Naive thymus-derived CD4-positive, alpha-beta T cell (primary cell): ENCODE data around the gene NSG2. TPM values are rescaled to one million over a fixed set of nuclear protein-coding genes. Genes with fewer than 3 reads are reported as not detected.
"Not testable (repeated sequence)": the region's sequence is repeated elsewhere in the genome, so short reads cannot be mapped to it uniquely, and the experiment has no call there.

Experiments
- ATAC-seq: fragments of 150-1000 bp; cut with Tn5 transposase; 2 replicates; pipeline ENCODE4 v1.10.0; 2021; ENCODE audit warnings: mild to moderate bottlenecking, moderate library complexity
- CTCF ChIA-PET: fragments of 350-600 bp; sonication (Branson Sonifier 250); formaldehyde crosslinking; loops from one replicate; lab custom pipeline; 2021; ENCODE audit warnings: antibody characterized with exemption; lab: Charles Lee
- POLR2A ChIA-PET: fragments of 350-600 bp; sonication (Branson Sonifier 250); formaldehyde crosslinking; loops from one replicate; lab custom pipeline; 2021; ENCODE audit warnings: antibody characterized with exemption, inconsistent platforms; lab: Charles Lee
- DNase-seq, 9 donors: peaks; one replicate each; pipeline versions ENCODE4 v3.0.0 to v3.0.0-alpha.2; 2020 to 2022; ENCODE audit warnings: mixed read lengths in 1 of 9
- H3K27ac ChIP-seq: one replicate; pipeline ENCODE4 v1.7.0; 2013; ENCODE audit warnings: mild to moderate bottlenecking, low read depth, low read length, moderate library complexity
- H3K27me3 ChIP-seq, 2 donors: one replicate each; pipeline ENCODE4 v1.7.0; 2013; ENCODE audit warnings: low read length in 2 of 2, mild to moderate bottlenecking in 2 of 2, moderate library complexity in 2 of 2; ENCODE audit not compliant: control insufficient read depth in 2 of 2, insufficient read depth in 2 of 2
- H3K36me3 ChIP-seq, 3 experiments: 1 replicate in 2 of 3; 2 replicates in 1 of 3; pipeline ENCODE4 v1.7.0; 2013; ENCODE audit warnings: low read length in 3 of 3, mild to moderate bottlenecking in 3 of 3, moderate library complexity in 1 of 3; ENCODE audit not compliant: insufficient read depth in 3 of 3, control insufficient read depth in 2 of 3
- H3K4me1 ChIP-seq, 2 donors: one replicate each; pipeline ENCODE4 v1.7.0; 2013; ENCODE audit warnings: low read length in 2 of 2, mild to moderate bottlenecking in 2 of 2, moderate library complexity in 1 of 2; ENCODE audit not compliant: control insufficient read depth in 2 of 2, insufficient read depth in 2 of 2
- H3K4me3 ChIP-seq: 2 replicates; pipeline ENCODE4 v1.7.0; 2013; ENCODE audit warnings: mild to moderate bottlenecking, low read length
- H3K9me3 ChIP-seq, 3 experiments: 1 replicate in 2 of 3; 2 replicates in 1 of 3; pipeline ENCODE4 v1.7.0; 2013; ENCODE audit warnings: low read length in 3 of 3; ENCODE audit not compliant: control insufficient read depth in 2 of 3
- H3K27ac Mint-ChIP-seq, 9 donors: one replicate each; pipeline ENCODE4 v1.8.0; 2020 to 2022; ENCODE audit warnings: mixed read lengths in 9 of 9, mild to moderate bottlenecking in 8 of 9, moderate library complexity in 5 of 9, inconsistent platforms in 2 of 9
- H3K27me3 Mint-ChIP-seq, 5 donors: one replicate each; pipeline ENCODE4 v1.8.0; 2021 to 2022; ENCODE audit warnings: mixed read lengths in 5 of 5, mild to moderate bottlenecking in 1 of 5
- H3K36me3 Mint-ChIP-seq, 5 donors: one replicate each; pipeline ENCODE4 v1.8.0; 2020 to 2022; ENCODE audit warnings: mixed read lengths in 5 of 5, mild to moderate bottlenecking in 3 of 5, inconsistent platforms in 1 of 5
- H3K4me1 Mint-ChIP-seq, 7 donors: one replicate each; pipeline ENCODE4 v1.8.0; 2020 to 2022; ENCODE audit warnings: mixed read lengths in 7 of 7, mild to moderate bottlenecking in 3 of 7, inconsistent platforms in 1 of 7
- H3K4me3 Mint-ChIP-seq, 10 donors: one replicate each; pipeline ENCODE4 v1.8.0; 2020 to 2022; ENCODE audit warnings: mild to moderate bottlenecking in 10 of 10, mixed read lengths in 10 of 10, moderate library complexity in 6 of 10, inconsistent platforms in 2 of 10
- H3K9me3 Mint-ChIP-seq, 11 donors: one replicate each; pipeline ENCODE4 v1.8.0; 2020 to 2022; ENCODE audit warnings: mixed read lengths in 11 of 11, mild to moderate bottlenecking in 4 of 11, inconsistent platforms in 1 of 11, moderate library complexity in 1 of 11
- intact Hi-C, 2 donors: fragments of 100-400 bp; cut with micrococcal nuclease; formaldehyde crosslinking; loops; one replicate each; pipeline ENCODE4 v1.15.1; 2023
- polyA plus RNA-seq, 2 donors: library from polyadenylated mRNA; unstranded; fragments of 300-500 nt; fragmentation: Illumina TruSeq; gene quantifications; one replicate each; pipeline ENCODE4 v1.2.3, GENCODE V29; 2021
- total RNA-seq, 6 experiments: library from RNA in 5 of 6; stranded (reverse) in 5 of 6; gene quantifications; 1 replicate in 5 of 6; 2 replicates in 1 of 6; pipeline ENCODE4 v1.2.3 and lab custom pipeline; 2021 to 2026

NSG2 gene
- total and polyA plus RNA-seq, 7 experiments from 2014 or later, result not detected

- Mint-ChIP-seq H3K27ac (no peak overlapping the region), H3K36me3 (no peaks in the 10 kb centered on the region), H3K27me3 (peaks cover 0 to 7% (median 5%) of the 10 kb centered on the region in 5 donors), H3K4me3 (no peak overlapping the region), H3K9me3 (no peaks in the 10 kb centered on the region), H3K4me1 (no peaks in the 10 kb centered on the region)
- Histone ChIP-seq H3K4me3 (no peak overlapping the region), H3K4me1 (no peaks in the 10 kb centered on the region), H3K27me3 (no peaks in the 10 kb centered on the region), H3K36me3 (no peaks in the 10 kb centered on the region), H3K9me3 (no peaks in the 10 kb centered on the region), H3K27ac (no peak overlapping the region)
- ATAC-seq (no peak), DNase-seq (no peak)
- POLR2A ChIA-PET, result no interaction called here
- intact Hi-C loops, result no loop called here
- CTCF ChIA-PET, result no interaction called here
Measured at GRCh38 chr5:174097486-174098185, 52.1 kb downstream of the NSG2 start.

- intact Hi-C loops, result no loop called here
- DNase-seq, result no peak
- Mint-ChIP-seq H3K4me3 (no peak overlapping the region), H3K36me3 (no peaks in the 10 kb centered on the region), H3K27me3 (peaks cover 0 to 7% (median 5%) of the 10 kb centered on the region in 5 donors), H3K9me3 (no peaks in the 10 kb centered on the region), H3K4me1 (no peaks in the 10 kb centered on the region), H3K27ac (no peak overlapping the region)
- Histone ChIP-seq H3K9me3 (no peaks in the 10 kb centered on the region), H3K4me1 (no peaks in the 10 kb centered on the region), H3K4me3 (no peak overlapping the region), H3K27me3 (no peaks in the 10 kb centered on the region), H3K27ac (no peak overlapping the region), H3K36me3 (no peaks in the 10 kb centered on the region)
- ChIA-PET POLR2A (no interaction called here), CTCF (no interaction called here)
- ATAC-seq, result no peak
Measured at GRCh38 chr5:174098694-174099093, 53.2 kb downstream of the NSG2 start.

GRCh38 chr5:174100490-174100889 is 55.0 kb downstream of the NSG2 start:
- H3K9me3 Mint-ChIP-seq, result no peaks in the 10 kb centered on the region
- H3K36me3 Mint-ChIP-seq, result no peaks in the 10 kb centered on the region
- H3K4me1 Mint-ChIP-seq, result no peaks in the 10 kb centered on the region
- no peaks in the 10 kb centered on the region for H3K36me3 ChIP-seq
- no peaks in the 10 kb centered on the region for H3K9me3 ChIP-seq
- intact Hi-C loops, result no loop called here
- ChIA-PET CTCF (no interaction called here), POLR2A (no interaction called here)
- H3K4me3 Mint-ChIP-seq, result no peak overlapping the region
- DNase-seq (no peak), ATAC-seq (no peak)
- no peak overlapping the region for H3K27ac ChIP-seq
- no peaks in the 10 kb centered on the region for H3K4me1 ChIP-seq
- H3K27me3 ChIP-seq, result no peaks in the 10 kb centered on the region
- H3K27me3 Mint-ChIP-seq, result peaks cover 0 to 9% (median 0%) of the 10 kb centered on the region in 5 donors
- H3K27ac Mint-ChIP-seq, result no peak overlapping the region
- no peak overlapping the region for H3K4me3 ChIP-seq

GRCh38 chr5:174101195-174101730 is 55.8 kb downstream of the NSG2 start:
- Histone ChIP-seq H3K4me1 (no peaks in the 10 kb centered on the region), H3K9me3 (no peaks in the 10 kb centered on the region), H3K36me3 (no peaks in the 10 kb centered on the region), H3K4me3 (no peak overlapping the region), H3K27ac (no peak overlapping the region), H3K27me3 (no peaks in the 10 kb centered on the region)
- intact Hi-C loops, result no loop called here
- ATAC-seq, result no peak
- no peak for DNase-seq
- H3K4me3 Mint-ChIP-seq, result no peak overlapping the region
- H3K9me3 Mint-ChIP-seq, result no peaks in the 10 kb centered on the region
- no peaks in the 10 kb centered on the region for H3K4me1 Mint-ChIP-seq
- H3K36me3 Mint-ChIP-seq, result no peaks in the 10 kb centered on the region
- CTCF ChIA-PET, result no interaction called here
- H3K27ac Mint-ChIP-seq, result no peak overlapping the region
- POLR2A ChIA-PET, result no interaction called here
- peaks cover 0 to 13% (median 5%) of the 10 kb centered on the region in 5 donors for H3K27me3 Mint-ChIP-seq

- H3K27ac ChIP-seq, H3K27ac Mint-ChIP-seq, H3K9me3 ChIP-seq, H3K36me3 Mint-ChIP-seq, H3K27me3 ChIP-seq, intact Hi-C loops, H3K4me1 Mint-ChIP-seq, DNase-seq, ATAC-seq, H3K36me3 ChIP-seq, H3K4me1 ChIP-seq, CTCF ChIA-PET, H3K9me3 Mint-ChIP-seq, H3K4me3 ChIP-seq, H3K4me3 Mint-ChIP-seq, POLR2A ChIA-PET: not testable (repeated sequence)
- peaks cover 0 to 13% (median 5%) of the 10 kb centered on the region in 5 donors for H3K27me3 Mint-ChIP-seq
Measured at GRCh38 chr5:174102574-174102973, 57.1 kb downstream of the NSG2 start.

DNA sequence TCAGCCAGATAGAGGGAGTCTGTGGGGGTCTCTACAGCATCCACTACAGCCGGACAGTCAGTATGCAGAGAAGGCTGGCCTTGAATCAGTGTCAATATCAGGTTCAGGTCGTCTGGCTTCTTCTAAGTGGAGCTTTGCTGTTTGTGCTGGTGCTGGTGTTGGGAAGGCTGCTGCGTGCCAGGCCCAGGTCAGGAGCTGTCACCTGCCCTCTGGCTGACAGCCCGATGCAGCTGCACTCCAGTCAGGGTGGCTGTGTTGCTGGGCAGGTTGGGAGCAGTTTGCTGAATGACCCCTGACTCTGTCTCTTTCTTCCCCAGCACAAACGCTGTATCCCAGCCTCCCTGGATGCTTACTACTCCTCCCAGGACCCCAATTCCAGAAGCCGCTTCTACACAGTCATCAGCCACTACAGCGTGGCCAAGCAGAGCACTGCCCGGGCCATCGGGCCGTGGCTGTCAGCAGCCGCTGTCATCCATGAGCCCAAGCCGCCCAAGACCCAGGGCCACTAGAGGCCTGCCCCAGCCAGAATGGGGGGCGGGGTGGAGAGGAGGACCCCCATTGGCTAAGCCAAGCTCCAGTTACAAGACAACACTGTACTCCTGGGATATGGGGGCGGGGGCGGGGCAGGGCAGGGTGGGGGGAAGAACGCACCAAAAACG is 61.6 kb downstream of the NSG2 start:
- Mint-ChIP-seq H3K4me3 (no peak overlapping the region), H3K9me3 (no peaks in the 10 kb centered on the region), H3K36me3 (no peaks in the 10 kb centered on the region), H3K27ac (no peak overlapping the region), H3K27me3 (peaks cover 0 to 12% (median 6%) of the 10 kb centered on the region in 5 donors), H3K4me1 (no peaks in the 10 kb centered on the region)
- no peak for DNase-seq
- Histone ChIP-seq H3K27me3 (no peaks in the 10 kb centered on the region), H3K4me3 (no peak overlapping the region), H3K4me1 (no peaks in the 10 kb centered on the region), H3K36me3 (no peaks in the 10 kb centered on the region), H3K27ac (no peak overlapping the region), H3K9me3 (no peaks in the 10 kb centered on the region)
- ChIA-PET POLR2A (no interaction called here), CTCF (no interaction called here)
- intact Hi-C loops, result no loop called here
- no peak for ATAC-seq
